Activated T-cell treated with anti-CD3 and anti-CD28 coated beads, Interleukin-2, amount 50 U/mL, for 48 hours (primary cell): ENCODE measurements around the gene CCNL2.
"Not testable (repeated sequence)": the region's sequence is repeated elsewhere in the genome, so short reads cannot be mapped to it uniquely, and the experiment has no call there.

Experiments used
- DNase-seq, 2 experiments: peaks; one replicate each; pipeline ENCODE4 v3.0.0-alpha.2; 2020

CCNL2 gene

DNA sequence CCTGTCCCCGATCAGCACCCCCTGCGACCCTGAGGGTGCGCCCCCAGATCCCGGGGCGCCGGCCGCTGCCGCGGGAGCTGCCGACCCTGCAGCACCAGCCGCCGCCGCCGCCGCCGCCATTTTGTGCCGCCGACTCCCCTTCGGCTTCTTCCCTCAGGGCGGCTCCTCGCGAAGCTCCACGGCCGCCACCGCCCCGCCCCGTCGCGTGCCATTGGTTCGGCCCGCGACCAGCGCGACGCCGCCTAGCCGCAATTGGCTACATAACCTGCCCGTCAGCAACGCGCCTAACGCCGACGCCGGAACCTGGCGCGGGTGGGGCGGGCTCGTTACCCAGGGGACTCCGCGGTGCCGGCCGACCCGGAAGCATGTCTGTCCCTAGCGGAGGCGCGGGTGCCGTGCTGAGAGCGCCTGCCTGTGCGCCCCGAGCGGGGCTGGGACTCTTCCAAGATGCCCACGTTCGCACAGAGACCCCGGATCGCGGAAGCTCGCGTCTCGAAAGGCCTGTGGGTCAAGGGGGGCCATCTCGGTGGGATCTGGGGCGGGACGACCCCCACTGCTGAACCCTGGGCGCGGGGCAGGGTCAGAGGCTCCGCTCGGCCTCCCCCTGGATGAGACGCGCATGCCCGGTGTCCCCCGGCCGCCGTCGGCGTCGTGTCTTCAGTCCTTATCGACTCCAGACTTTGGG, at the start of gene CCNL2:
Gene CCNL2, minus strand, starts transcription at position 149 of the 685 bp plus-strand sequence. Its CDS starts 29 bp downstream, at position 120.
- DNase-seq: peak; percentile 99 to 100

DNA sequence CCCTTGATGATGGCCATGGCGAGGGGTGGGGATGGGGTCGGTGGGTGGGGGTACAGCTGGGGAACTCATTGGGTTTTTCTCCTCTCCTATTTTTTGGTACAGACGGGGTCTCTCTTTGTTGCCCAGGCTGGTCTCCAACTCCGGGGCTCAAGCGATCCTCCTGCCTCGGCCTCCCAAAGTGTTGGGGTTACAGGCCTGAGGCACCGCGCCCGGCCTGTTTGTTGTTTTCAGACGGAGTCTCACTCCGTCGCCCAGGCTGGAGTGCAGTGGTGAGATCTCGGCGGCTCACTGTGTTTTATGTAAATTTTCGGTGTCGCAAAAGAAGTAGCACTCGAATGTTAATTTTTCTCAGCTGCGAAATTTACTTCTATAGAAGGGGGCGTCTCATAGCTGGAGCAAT, 47.5 kb upstream of the CCNL2 start:
- DNase-seq: not testable (repeated sequence)

DNA sequence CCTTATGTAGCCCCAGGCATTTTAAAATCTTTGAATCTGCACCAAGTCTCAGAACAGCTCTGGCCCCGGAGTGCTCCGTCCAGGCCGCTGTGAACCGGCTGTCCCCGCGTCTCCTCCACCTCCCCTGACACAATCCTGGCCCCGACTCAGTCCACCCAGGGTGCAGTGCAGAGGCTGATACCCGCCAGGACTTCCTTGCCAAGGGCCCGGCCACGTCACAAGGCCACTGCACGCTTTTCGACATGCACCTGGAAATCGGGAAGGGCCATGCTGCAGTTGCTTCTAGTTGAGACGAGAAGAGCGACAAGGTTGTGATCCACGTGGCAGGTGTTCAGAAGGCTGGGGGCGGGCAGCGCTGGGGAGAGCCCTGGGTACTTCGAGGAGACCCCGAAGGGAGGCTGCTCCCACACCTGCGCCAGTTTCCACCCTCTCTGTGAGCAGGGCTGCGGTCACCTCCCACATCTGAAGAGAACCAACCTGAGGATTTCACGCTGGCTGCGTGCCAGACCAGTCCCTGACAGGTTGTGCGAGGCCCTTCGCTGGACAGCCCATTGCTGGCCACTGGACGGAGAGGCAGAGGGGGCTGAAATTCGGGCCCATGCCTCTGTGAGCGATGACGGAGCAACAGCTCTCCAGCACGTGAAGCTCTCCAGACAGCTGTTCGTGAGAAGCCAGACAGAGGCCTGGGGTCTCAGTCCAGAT, 43.1 kb upstream of the CCNL2 start:
- no peak for DNase-seq

DNA sequence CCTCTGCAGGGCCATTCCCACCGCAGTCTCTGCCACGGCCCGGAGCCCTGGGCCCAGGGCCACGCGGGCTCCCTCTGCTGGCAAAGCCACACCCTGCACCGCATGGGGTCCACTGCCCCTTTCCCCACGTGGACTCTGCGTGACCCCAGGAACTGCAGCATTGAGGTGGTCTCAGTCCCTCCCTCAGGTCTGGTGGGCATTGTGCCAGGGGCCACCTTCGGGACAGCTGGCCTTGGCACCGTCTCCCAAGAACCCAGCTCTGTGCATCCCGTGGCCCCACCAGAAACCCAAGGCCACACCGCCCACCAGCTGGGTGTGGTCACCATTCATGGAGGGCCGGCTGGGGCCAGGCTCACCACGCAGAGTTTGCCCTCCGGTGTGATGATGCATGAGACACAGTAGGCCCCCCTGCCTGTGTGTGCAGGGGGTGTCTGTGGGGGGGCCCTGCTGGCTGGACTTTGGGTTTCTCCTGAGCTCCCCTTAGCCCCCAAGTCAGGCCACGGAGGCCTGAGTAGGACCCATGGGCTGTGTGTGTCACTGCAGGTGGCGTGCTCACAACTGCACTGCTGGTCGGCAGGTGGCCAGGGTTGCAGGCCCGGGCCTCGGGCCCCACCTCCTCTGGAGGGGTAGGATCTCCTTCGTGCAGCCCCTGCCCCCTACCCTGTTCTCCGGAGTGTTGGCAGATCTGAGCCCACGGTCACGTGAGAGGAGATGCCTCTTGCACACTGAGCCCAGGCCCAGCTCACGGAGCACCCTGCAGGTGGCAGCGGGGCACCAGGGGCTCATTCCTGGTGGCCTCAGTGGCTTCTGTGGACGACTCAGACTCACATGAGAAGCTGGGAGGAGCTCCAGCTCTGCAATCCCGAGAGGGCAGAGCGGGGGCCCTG, 42.1 kb upstream of the CCNL2 start:
- peak; percentile 78 to 82 for DNase-seq

DNA sequence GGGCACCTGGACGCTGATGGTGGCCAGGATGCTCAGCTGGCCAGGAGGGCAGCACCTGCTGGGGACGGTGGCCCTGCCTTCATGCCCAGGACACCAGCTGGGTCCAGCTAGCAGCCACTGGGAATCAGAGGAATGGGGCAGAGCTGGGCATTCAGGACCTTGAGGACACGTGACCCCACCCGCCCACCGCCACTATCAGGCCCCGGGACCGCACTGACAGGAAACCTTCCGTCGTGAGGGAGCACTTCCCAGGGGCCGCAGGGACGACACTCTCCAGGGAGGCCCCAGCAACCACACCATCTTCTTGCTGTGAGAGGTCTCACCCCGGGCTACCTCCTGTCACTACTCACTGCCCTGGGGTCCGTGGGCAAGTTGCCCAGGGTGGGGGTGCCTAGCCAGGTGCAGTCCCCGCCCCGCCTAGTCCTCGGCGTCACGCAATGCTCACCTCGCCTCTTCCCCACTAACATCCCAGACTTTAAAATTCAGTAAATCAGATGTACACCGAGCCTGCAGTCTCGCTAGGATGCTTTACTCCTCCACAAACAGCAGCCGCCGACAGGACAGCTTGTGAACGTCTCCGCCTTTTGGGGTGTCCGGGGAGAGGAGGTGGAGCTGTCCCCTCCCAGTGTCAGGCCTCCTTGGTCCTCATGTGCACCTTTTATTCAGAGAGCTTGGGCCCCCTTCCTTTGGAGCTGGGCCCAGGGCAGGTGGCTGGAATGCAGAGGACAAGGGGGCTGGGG, 41.3 kb upstream of the CCNL2 start:
- no peak for DNase-seq

DNA sequence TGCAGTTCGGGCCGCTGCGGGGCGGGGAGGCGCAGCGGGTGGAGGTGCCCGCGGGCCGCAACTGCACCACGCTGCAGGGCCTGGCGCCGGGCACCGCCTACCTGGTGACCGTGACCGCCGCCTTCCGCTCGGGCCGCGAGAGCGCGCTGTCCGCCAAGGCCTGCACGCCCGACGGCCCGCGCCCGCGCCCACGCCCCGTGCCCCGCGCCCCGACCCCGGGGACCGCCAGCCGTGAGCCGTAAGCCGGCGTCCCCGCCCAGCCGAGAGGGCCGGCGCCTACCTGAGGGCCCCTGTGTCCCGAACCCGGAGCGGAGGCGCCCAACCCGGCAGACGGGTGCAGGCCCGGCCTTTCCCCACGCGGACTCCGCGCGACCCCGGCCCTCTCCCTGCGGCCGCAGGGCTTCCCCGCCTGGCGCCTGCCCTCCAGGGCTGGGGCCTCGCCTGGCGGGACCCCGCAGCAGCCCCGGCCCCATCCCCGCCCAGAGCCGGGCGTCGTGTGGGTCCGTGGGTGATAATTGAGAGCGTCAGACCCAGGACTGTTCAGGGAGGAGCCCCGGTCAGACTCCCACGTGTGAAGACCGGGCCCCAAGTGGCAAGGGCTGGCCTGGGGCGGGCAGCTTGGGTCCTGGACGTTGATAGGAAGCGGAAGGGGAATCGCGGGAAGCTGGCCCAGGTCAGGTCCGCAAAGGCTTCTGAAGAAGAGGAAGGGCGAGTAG, 40.6 kb upstream of the CCNL2 start:
- no peak for DNase-seq

DNA sequence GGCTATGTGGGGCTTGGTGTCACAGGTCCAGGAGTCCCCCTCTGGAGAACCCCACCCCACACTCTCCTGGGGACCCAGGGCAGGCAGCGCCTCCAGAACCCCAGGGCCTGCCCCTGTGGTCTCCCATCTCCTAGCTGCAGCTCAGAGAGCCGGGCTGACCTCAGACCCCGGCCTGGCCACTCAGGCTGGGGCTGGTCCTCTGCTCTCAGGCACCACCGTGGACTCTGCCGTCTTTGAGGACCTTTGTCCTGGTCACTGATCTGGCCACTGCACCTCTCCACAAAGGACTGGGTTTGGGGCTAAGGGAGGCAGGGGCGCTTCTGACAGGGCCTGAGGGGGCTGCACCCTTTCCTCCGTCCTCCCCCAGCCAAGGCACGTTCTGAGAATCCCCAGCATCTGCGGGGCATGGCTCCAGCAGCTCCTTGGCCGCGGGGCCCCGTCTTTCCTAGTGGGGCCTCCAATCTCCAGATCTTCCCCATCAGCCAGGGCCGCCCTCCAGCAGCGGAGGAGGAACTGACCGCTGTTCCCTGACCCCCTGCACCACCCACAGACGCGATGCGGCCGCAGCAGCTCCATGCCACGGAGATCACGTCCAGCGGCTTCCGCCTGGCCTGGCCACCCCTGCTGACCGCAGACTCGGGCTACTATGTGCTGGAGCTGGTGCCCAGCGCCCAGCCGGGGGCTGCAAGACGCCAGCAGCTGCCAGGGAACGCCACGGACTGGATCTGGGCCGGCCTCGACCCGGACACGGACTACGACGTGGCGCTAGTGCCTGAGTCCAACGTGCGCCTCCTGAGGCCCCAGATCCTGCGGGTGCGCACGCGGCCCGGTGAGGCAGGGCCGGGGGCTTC, 39.6 kb upstream of the CCNL2 start:
- DNase-seq: no peak

DNA sequence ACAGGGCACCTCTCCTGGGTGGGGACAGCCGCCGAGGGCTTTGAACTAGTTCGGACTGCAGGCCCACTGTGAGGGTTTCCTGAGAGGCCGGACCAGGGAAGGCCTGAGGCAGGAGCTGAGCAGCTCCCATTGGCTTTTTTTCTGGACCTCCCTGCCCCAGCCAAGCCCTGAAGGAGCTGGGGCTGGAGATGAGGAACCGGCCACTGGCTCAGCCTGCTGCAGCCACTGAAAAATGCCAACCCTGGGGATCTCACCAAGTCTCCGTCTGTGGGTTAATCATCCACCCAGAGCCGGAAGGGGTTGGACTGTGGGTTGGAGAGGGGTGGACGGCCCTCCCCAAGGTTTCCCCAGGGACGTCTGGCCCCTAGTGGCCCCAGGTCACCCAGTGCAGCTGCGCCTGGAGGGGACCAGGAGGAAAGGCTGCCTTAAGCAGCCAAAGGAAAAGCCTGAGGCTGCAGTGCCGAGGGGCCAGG, 38.8 kb upstream of the CCNL2 start:
- no peak for DNase-seq

DNA sequence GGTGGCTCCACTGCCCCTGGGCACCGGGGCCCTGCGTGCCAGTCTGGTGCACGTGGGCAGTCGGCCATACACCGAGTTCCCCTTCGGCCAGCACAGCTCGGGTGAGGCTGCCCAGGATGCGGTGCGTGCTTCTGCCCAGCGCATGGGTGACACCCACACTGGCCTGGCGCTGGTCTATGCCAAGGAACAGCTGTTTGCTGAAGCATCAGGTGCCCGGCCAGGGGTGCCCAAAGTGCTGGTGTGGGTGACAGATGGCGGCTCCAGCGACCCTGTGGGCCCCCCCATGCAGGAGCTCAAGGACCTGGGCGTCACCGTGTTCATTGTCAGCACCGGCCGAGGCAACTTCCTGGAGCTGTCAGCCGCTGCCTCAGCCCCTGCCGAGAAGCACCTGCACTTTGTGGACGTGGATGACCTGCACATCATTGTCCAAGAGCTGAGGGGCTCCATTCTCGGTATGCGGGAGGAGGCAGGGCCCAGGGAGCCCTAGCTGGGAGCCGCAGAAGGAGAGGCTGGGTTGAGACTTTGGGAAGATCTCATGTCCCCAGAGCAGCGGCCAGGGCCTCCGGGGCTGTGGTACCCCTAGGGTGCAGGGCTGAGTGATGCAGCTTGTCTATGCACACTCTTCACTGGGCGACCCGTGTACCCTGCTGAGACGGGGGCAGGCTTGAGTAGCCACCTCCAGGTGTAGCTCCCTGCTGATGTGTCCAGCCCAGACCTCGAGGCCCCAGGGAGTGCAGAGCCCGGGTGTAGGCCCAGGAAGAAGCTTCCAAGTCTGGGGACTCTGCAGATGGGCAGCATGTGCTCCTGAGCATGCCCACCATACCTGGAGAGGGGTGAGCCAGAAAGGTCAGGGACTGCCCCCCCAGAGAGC, 38.1 kb upstream of the CCNL2 start:
- DNase-seq: no peak

DNA sequence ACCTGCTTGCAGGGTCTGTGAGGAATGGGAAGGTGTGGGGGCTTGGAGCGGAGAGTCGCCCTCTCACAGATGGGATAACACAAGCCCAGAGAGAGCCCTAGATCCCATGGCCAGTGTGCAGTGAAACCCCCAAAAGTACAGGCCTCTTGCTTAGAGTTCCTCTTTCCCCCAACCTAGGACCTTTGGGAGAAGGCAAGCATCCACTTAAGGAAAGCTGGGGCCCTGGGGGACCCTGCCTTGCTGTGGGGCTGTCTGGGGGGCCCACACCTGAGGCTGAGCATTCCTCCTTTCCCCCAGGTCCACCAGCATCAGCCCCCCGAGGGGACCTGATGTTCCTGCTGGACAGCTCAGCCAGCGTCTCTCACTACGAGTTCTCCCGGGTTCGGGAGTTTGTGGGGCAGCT, 37.5 kb upstream of the CCNL2 start:
- no peak for DNase-seq

DNA sequence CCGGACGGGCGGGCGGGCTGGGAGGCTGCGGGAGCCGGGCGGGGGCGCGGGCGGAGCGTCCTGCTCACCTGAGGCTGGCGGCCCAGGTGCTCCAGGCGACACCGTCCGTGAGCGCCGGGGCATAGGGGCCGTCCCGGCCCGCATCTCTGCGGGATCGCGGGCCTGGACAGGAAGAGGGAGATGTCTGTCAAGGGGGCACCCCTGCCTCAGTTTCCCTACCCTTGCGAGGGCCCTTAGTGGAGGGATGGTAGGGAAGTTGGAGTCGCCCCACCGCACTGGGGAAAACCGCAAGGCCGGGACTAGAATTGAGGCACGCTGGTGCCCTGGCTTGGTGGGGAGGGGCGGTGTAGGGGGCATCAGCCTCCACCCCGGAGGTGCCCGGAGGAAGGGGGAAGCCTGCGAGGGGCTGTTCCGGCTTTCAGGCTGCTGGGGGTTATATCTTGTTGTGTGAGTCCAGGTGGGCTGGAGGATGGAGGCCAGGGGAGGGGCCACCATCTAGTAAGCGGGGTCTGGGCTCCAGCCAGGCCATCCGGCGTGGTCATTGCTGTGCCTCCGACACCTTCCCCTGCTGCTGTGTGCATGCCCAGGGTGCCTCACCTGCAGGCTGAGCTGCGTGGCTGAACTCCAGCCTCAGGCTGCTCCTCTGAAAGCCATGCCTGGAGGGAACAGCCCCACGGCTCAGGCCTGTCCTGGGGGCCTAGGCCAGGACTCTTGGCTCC, 36.9 kb upstream of the CCNL2 start:
- DNase-seq: peak in 1 of 2 experiments; percentile 26

DNA sequence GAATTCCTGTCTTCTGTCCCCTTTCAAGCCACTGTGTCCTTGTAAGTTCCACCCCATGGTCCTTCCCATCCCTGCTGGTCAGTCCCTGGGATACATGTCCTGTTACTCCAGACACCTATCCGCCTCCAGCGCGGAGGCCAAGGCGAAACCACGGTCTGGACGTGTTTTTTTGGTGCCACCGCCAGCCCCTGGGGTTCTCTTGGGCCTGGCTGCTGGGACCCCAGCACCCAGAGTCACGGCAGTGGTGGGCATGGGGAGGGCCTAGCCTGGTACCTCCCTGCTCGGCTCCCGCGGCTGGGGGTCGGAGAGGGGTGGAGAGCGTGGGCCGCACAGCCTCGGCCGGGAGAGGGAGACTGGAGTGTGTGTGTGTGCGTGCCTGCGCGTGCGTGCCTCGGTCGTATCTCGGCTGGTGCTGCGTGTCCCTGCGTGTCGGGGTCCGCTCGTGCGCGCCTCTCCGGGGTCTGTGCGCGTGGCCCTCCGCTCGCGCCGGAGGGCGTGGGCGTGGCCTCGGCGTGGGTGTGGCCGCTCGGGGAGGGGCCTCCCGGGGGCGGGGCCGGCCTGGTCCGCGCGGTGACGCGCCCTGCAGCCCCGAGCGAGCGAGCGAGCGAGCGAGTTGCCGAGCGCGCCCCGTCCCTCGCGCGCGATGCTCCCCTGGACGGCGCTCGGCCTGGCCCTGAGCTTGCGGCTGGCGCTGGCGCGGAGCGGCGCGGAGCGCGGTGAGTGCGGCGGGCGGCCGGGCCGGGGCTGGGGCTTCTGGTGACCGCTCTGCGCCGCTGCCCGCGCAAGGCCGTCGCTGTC, 36.2 kb upstream of the CCNL2 start, which contains the start of gene VWA1:
Gene VWA1, plus strand, starts transcription at position 585 of the 798 bp plus-strand sequence. Its CDS starts 59 bp downstream, at position 644.
- peak; percentile 79 to 85 for DNase-seq

DNA sequence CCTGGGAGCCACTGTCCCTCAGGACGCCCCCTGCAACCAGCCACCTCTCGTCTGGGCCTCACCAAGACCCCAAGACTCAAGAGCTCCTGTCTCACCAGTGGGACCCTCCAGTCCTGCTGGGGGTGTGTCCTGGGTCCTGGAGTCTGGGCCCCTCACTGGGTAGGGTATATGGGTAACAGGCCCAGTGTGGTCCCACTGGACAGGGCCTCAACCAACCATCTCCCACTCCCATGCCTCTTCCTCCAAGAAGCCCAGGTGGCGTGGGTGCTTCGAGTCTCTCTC, 35.6 kb upstream of the CCNL2 start:
- no peak for DNase-seq

DNA sequence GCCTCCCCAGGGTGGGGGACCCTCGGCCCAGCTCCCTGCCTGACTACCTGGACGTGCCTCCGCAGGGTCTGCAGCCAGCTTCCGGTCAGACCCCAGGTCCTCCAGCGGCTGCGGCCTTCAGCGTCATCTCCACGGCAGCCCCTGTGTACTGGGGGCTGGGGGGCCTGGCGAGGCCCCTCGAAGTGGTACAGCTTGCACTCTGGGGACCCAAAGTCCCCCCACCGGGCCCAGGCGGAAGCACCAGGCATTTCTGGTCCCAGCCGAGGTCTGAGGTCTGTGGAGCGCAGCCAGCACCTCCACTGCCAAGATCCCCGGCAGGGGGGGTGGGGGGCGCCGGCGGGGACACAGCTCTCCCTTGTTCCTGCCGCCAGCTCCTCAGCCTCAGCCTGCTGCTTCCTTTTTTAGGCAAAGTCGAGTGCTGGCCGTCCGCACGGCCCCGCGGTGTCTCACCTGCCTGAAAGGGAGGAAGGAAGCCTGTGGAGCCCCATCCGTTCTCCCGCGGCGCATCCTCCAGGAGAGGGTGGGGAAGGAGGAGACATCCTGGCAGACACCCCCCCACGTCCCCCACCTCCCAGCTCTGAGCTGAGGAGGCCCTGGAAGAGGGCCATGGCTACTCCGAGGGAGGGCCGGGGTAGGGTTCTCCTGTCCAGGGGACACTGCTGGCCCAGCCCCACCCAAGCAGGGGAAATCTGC, 35.1 kb upstream of the CCNL2 start:
- peak; percentile 50 to 54 for DNase-seq

DNA sequence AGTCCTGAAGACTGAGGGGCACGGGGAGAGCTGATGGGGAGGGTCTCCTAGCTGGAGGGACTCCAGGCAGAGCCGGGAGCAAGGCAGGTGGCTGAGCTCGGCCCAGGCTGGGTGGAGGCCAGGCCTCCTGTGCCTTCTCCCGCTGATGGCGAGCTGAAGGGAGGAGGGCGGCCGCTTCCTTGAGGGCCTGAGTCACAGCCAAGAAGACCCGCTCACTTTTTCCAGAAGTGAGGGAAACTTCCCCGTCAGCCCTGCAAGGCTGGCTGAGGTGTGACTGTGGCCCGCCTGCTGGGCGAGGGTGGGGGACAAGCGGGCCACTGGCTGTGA, 34.6 kb upstream of the CCNL2 start:
- peak; percentile 72 to 78 for DNase-seq

DNA sequence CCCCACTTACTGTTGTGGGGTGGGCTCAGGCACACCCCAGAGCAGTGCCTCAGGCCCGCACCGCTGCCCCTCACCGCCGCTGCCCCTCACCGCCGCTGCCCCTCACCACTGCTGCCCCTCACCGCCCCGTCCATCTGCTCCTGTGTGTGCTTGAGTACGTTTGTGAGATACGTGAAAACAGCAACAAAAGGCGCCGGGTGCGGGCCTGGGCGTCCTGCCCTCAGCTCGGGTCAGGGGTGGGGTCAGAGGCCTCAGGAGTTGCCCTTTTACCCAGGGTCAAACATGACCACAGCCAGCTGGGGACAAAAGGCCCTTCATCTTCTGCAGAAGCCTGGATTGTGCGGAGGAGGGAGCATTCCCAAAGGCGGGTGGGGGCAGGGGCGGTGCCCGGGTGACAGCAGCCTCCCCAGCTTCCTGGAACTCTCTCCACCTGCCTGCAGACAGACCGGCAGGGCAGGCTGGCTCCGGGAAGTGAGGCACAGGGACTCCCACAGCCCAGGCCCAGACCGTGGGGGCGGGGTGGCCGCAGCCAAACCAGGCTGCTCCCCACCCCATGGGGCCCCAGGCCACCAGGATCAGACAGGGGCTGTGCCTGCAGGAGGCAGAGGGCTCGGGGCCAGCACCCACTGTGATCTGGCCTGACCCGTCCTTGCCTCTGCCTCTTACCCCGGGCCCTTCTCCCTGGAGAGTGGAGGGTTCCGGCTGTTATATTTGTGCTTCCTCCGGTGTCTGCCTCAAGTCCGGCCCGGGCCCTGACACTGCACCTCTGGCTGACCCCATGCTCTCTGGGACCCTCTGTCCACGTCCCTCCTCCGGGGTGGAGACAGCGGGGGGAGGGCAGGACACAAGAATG, 34.0 kb upstream of the CCNL2 start:
- peak in 1 of 2 experiments; percentile 52 for DNase-seq
